ENCODE data around the gene AGPAT1. TPM values are rescaled to one million over a fixed set of nuclear protein-coding genes. Genes with fewer than 3 reads are reported as not detected.
"Not testable (repeated sequence)": the region's sequence is repeated elsewhere in the genome, so short reads cannot be mapped to it uniquely, and the experiment has no call there.

Gene AGPAT1
- polyA plus RNA-seq, 3 donors: 94.6 to 109 (median 102) TPM

- DNase-seq (ENCODE audit: extremely low read depth in 1 of 11, low read depth in 9 of 11, low spot score in 4 of 11): peak in 10 of 11 donors; percentile 83 to 95 (median 90)
Measured at GRCh38 chr6:32190054-32190851, 14.4 kb upstream of the AGPAT1 start, which contains the start of gene PBX2. TSS of gene PBX2 (minus strand) at chr6:32190202. CDS start at chr6:32189915, 287 bp downstream.

GRCh38 chr6:32189742-32190053, 13.8 kb upstream of the AGPAT1 start:
- DNase-seq (ENCODE audit: extremely low read depth in 1 of 11, low read depth in 9 of 11, low spot score in 4 of 11): no peak

- no peak for DNase-seq (ENCODE audit: extremely low read depth in 1 of 11, low read depth in 9 of 11, low spot score in 4 of 11)
Measured at GRCh38 chr6:32189069-32189741, 13.3 kb upstream of the AGPAT1 start.

GRCh38 chr6:32188381-32189068, 12.6 kb upstream of the AGPAT1 start:
- no peak for DNase-seq (ENCODE audit: extremely low read depth in 1 of 11, low read depth in 9 of 11, low spot score in 4 of 11)

GRCh38 chr6:32187725-32188380, 12.0 kb upstream of the AGPAT1 start:
- not testable (repeated sequence) for DNase-seq (ENCODE audit: extremely low read depth in 1 of 11, low read depth in 9 of 11, low spot score in 4 of 11)

GRCh38 chr6:32187009-32187709, 11.3 kb upstream of the AGPAT1 start:
- DNase-seq (ENCODE audit: extremely low read depth in 1 of 11, low read depth in 9 of 11, low spot score in 4 of 11): no peak

GRCh38 chr6:32186151-32186840, 10.4 kb upstream of the AGPAT1 start:
- DNase-seq (ENCODE audit: extremely low read depth in 1 of 11, low read depth in 9 of 11, low spot score in 4 of 11): not testable (repeated sequence)

- not testable (repeated sequence) for DNase-seq (ENCODE audit: extremely low read depth in 1 of 11, low read depth in 9 of 11, low spot score in 4 of 11)
Measured at GRCh38 chr6:32185681-32186131, 9.8 kb upstream of the AGPAT1 start.

GRCh38 chr6:32184084-32184640, 8.3 kb upstream of the AGPAT1 start, which contains the start of gene AGER:
TSS of gene AGER (minus strand) at chr6:32184253. CDS start at chr6:32184222, 31 bp downstream.
- DNase-seq (ENCODE audit: extremely low read depth in 1 of 11, low read depth in 9 of 11, low spot score in 4 of 11): no peak

GRCh38 chr6:32183483-32184083, 7.7 kb upstream of the AGPAT1 start:
- no peak for DNase-seq (ENCODE audit: extremely low read depth in 1 of 11, low read depth in 9 of 11, low spot score in 4 of 11)

GRCh38 chr6:32183030-32183429, 7.1 kb upstream of the AGPAT1 start:
- no peak for DNase-seq (ENCODE audit: extremely low read depth in 1 of 11, low read depth in 9 of 11, low spot score in 4 of 11)

GRCh38 chr6:32182555-32182981, 6.7 kb upstream of the AGPAT1 start:
- no peak for DNase-seq (ENCODE audit: extremely low read depth in 1 of 11, low read depth in 9 of 11, low spot score in 4 of 11)

- no peak for DNase-seq (ENCODE audit: extremely low read depth in 1 of 11, low read depth in 9 of 11, low spot score in 4 of 11)
Measured at GRCh38 chr6:32181915-32182529, 6.1 kb upstream of the AGPAT1 start.

GRCh38 chr6:32181148-32181702, 5.3 kb upstream of the AGPAT1 start:
- DNase-seq (ENCODE audit: extremely low read depth in 1 of 11, low read depth in 9 of 11, low spot score in 4 of 11): no peak

- no peak for DNase-seq (ENCODE audit: extremely low read depth in 1 of 11, low read depth in 9 of 11, low spot score in 4 of 11)
Measured at GRCh38 chr6:32179766-32180405, 4.0 kb upstream of the AGPAT1 start.
